ENCODE measurements around the gene RFC5.

The RFC5 gene

DNA sequence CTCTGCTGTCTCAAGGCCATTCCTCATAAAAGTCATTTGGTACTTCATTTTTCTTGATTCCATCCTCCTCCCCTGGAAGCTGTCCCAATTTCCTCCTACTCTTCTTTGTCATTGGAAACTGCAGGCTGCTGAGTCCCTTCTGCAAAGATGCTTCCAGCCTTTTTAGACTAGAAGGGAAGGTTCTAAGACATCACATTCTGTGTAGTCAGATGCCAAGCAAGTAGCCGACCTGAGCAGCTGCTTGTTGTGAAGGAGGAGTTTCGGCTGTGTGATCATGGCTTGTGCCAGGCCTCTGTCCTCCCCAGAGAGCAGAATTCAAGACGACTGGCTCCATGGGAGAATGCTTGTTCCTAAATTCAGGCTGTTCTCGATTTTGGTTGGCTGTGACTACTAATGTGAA lies 8.7 kb downstream of the RFC5 start:
- H3K4me3 ChIP-seq (replicated peaks; ENCODE audit: low read depth, low read length), result no peak overlapping the region
- TF ChIP-seq, protein P1, sequence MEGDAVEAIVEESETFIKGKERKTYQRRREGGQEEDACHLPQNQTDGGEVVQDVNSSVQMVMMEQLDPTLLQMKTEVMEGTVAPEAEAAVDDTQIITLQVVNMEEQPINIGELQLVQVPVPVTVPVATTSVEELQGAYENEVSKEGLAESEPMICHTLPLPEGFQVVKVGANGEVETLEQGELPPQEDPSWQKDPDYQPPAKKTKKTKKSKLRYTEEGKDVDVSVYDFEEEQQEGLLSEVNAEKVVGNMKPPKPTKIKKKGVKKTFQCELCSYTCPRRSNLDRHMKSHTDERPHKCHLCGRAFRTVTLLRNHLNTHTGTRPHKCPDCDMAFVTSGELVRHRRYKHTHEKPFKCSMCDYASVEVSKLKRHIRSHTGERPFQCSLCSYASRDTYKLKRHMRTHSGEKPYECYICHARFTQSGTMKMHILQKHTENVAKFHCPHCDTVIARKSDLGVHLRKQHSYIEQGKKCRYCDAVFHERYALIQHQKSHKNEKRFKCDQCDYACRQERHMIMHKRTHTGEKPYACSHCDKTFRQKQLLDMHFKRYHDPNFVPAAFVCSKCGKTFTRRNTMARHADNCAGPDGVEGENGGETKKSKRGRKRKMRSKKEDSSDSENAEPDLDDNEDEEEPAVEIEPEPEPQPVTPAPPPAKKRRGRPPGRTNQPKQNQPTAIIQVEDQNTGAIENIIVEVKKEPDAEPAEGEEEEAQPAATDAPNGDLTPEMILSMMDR (IDR thresholded peaks at IDR 0.05; ENCODE audit: low read length, missing control alignments), result no peak
- no peak for DNase-seq (ENCODE audit: low read depth)

DNA sequence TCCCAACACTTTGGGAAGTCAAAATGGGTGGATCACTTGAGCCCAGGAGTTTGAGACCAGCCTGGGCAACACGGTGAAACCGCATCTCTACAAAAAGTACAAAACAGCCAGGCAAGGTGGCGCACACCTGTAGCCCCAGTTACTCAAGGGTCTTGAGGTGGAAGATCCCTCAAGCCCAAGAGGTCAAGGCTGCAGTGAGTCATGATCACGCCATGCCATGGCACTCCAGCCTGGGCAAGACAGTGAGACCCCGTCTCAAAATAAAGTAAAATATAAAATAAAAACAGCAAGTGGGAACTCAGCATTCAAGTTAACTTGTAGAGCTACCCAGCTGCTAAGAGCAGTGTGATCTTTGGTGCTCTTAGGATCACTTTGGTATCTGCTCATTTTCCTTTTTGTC lies 12.7 kb downstream of the RFC5 start:
- no peak for DNase-seq (ENCODE audit: low read depth)
- TF ChIP-seq, protein P1 (IDR thresholded peaks at IDR 0.05; ENCODE audit: low read length, missing control alignments), result no peak
- no peak overlapping the region for H3K4me3 ChIP-seq (replicated peaks; ENCODE audit: low read depth, low read length)

DNA sequence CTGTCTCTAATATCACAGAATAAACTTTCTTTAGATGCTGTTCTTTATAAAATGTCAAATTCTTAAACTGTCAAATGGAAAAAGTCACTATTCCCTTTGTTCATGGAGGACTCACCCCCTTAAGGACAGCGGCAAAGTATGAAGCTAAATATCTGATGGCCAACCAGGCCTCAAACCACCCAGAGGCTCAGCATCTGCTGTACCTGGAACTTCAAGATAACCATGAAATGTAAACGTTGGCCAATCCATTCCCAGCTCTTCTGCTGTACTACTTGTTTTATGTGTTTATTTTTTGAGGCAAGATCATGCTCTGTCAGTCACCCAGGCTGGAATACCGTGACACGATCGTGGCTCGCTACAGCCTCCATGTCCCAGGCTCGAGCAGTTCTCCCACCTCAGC lies 15.7 kb downstream of the RFC5 start:
- TF ChIP-seq, protein P1 (IDR thresholded peaks at IDR 0.05; ENCODE audit: low read length, missing control alignments), result no peak
- DNase-seq (ENCODE audit: low read depth), result no peak

DNA sequence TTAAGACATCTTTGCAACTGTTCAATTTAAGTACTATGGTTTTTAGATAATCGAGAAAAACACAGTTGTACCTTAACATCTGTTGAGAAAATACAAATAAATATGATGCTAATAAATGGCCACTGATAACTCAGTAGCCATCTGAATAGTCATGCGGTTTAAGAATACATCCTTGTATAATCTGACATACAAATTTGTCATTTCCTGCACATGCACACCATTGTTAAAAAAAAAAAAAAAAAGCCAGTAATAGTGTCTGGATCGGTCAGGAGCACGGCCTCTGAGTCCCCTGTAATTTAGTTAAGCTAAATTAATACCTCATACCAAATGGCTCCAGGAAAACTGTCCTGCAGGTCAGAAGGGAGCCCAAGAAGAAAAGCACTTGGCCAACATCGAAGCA lies 16.8 kb downstream of the RFC5 start:
- peak; percentile 26 for DNase-seq (ENCODE audit: low read depth)
- H3K4me3 ChIP-seq (replicated peaks; ENCODE audit: low read depth, low read length), result no peak overlapping the region
- TF ChIP-seq, protein P1 (IDR thresholded peaks at IDR 0.05; ENCODE audit: low read length, missing control alignments), result no peak

More for the DNA sequence above, 15.7 kb downstream of the RFC5 start:
- H3K4me3 ChIP-seq (replicated peaks; ENCODE audit: low read depth, low read length), result no peak overlapping the region

DNA sequence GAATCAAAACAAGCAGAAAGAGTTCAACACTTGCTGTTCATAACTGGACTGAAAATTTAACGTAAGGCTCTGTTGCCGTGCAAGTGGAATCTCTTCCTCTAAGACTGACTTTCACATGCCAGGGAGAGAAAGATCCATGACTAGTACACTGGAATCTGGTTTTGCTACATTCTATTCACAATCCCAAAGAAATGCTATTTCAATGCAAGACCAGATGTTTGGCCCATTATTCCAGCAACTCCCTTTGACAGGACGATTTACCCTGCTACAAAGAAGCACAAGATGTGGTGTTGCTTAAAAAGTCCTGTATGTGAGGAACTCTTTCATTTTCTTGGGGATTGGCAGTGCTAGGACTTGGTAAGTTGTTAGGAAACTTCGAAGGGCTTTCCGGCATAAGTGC lies 17.4 kb downstream of the RFC5 start:
- no peak overlapping the region for H3K4me3 ChIP-seq (replicated peaks; ENCODE audit: low read depth, low read length)
- TF ChIP-seq, protein P1 (IDR thresholded peaks at IDR 0.05; ENCODE audit: low read length, missing control alignments), result no peak
- DNase-seq (ENCODE audit: low read depth), result no peak

DNA sequence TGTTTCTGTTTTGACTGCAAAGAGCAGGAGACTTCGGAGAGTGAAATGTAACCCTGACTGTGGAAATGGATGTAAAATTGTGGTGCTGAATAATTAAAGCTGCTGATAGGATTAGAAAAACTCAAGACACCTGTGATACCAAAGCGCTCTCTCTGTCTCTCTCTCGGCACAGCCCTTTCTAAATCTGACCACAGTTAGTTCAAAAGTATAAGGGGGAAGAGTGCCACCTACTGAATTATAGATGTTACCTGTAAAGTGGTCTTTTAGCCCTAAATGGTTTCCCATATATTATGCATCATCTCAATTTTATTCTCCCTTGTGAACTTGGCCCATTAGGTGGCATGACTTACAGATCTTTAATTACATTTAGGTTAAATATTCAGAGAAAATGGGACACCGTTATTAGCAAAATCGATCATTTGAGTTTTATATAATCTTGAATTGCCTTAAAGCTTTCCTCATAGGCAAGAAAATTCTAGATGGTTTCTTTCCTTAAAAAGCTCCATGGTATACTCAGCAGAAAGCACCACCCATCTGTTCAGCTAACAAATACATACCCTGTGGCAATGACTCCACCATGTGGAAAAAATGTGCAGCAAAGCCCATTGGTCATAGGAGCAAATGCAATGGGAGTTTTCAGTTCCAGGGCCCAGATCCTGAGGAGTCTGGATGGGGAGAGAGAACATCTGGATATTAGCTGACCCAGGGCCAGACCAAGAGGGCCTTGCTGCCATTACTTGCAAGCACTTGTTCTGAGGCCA lies 18.1 kb downstream of the RFC5 start:
- peak; percentile 60 for DNase-seq (ENCODE audit: low read depth)
- no peak overlapping the region for H3K4me3 ChIP-seq (replicated peaks; ENCODE audit: low read depth, low read length)
- TF ChIP-seq, protein P1 (IDR thresholded peaks at IDR 0.05; ENCODE audit: low read length, missing control alignments), result peak; percentile 40

Measured in fibroblast of pulmonary artery (primary cell).